Measurements from ENCODE around the gene NKX6-2. TPM values are rescaled to one million over a fixed set of nuclear protein-coding genes. Genes with fewer than 3 reads are reported as not detected.

The NKX6-2 gene
- total and polyA plus RNA-seq, 4 donors, result 0.07 to 7.1 TPM; not detected in 2

DNA sequence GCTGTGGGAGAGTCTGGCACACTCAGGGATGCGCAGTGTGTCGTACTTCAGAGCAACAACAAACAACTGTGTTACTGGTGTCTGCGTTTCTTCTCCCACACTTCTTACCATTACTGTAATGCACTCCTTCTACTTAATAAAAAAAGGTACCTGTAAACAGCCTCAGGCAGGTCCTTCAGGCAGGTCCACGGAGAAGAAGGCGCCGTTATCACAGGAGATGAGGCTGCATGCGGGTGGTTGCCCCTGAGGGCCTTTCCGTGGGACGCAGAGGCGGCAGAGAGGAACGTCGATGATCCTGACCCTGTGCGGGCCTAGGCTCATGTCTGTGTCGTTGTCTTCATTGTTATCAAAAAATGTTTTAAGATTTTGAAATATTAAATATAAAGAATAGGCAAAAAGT lies 29.4 kb downstream of the NKX6-2 start:
- no peaks in the 10 kb centered on the region for H3K27me3 ChIP-seq (ENCODE audit: control insufficient read depth in 4 of 4, insufficient read depth in 4 of 4, low read length in 3 of 4)
- DNase-seq (ENCODE audit: low spot score), result no peak
- peaks cover 0 to 38% (median 7%) of the 10 kb centered on the region in 4 donors for H3K36me3 ChIP-seq (ENCODE audit: control insufficient read depth in 4 of 4, insufficient read depth in 3 of 4, low read depth in 1 of 4, low read length in 3 of 4)
- no peaks in the 10 kb centered on the region for H3K4me1 ChIP-seq (ENCODE audit: control insufficient read depth in 4 of 4, insufficient read depth in 4 of 4, low read length in 3 of 4)
- no peak overlapping the region for H3K4me3 ChIP-seq (ENCODE audit: low read depth in 1 of 3, low read length in 3 of 3)
- TF ChIP-seq, protein P1, sequence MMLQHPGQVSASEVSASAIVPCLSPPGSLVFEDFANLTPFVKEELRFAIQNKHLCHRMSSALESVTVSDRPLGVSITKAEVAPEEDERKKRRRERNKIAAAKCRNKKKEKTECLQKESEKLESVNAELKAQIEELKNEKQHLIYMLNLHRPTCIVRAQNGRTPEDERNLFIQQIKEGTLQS (IDR thresholded peaks at IDR 0.05), result no peak
- no peak for TF ChIP-seq GABPA (IDR thresholded peaks at IDR 0.05 in 1 of 2, conservative IDR thresholded peaks at IDR 0.05 in 1 of 2)
- no peak for TF ChIP-seq RXRA (IDR thresholded peaks at IDR 0.05)
- no peak for TF ChIP-seq TAF1 (conservative IDR thresholded peaks at IDR 0.05)
- no peak for TF ChIP-seq HNF4G (IDR thresholded peaks at IDR 0.05)
- no peak for TF ChIP-seq FOXA2 (IDR thresholded peaks at IDR 0.05)
- no peak for TF ChIP-seq JUND (IDR thresholded peaks at IDR 0.05)
- 97% methylated on average over 14 of the region's 14 CpGs for WGBS
- no peak overlapping the region for H3K27ac ChIP-seq (ENCODE audit: low read depth in 1 of 2, low read length in 2 of 2)
- no peak overlapping the region for H3K9ac ChIP-seq (ENCODE audit: low read depth in 1 of 2, low read length in 2 of 2)
- no peaks in the 10 kb centered on the region for H3K9me3 ChIP-seq (ENCODE audit: control insufficient read depth in 4 of 4, low read length in 3 of 4)

DNA sequence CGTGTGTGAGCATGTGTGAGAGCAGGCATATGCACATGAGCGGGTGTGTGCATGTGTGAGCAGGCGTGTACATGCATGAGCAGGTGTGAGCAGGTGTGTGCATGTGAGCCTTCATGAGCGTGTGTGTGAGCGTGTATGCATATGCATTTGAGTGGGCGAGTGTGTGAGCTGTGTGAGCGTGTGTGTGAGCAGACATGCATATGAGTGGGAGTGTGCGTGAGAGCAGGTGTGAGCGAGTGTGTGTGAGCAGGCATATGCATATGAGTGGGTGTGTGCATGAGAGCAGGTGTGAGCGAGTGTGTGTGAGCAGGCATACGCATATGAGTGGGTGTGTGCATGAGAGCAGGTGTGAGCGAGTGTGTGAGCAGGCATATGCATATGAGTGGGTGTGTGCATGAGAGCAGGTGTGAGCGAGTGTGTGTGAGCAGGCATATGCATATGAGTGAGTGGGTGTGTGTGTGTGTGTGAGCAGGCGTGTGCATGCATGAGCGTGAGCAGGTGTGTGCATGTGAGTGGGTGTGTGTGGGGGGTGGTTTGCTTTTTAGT lies 30.7 kb downstream of the NKX6-2 start:
- peaks cover 2 to 44% (median 7%) of the 10 kb centered on the region in 4 donors for H3K36me3 ChIP-seq (ENCODE audit: control insufficient read depth in 4 of 4, insufficient read depth in 3 of 4, low read depth in 1 of 4, low read length in 3 of 4)
- H3K4me1 ChIP-seq (ENCODE audit: control insufficient read depth in 4 of 4, insufficient read depth in 4 of 4, low read length in 3 of 4), result no peaks in the 10 kb centered on the region
- H3K27me3 ChIP-seq (ENCODE audit: control insufficient read depth in 4 of 4, insufficient read depth in 4 of 4, low read length in 3 of 4), result no peaks in the 10 kb centered on the region
- 97% methylated on average over 15 of the region's 15 CpGs for WGBS
- no peak overlapping the region for H3K4me3 ChIP-seq (ENCODE audit: low read depth in 1 of 3, low read length in 3 of 3)
- no peak overlapping the region for H3K9ac ChIP-seq (ENCODE audit: low read depth in 1 of 2, low read length in 2 of 2)
- H3K27ac ChIP-seq (ENCODE audit: low read depth in 1 of 2, low read length in 2 of 2), result no peak overlapping the region
- no peak for TF ChIP-seq RAD21 (IDR thresholded peaks at IDR 0.05)
- TF ChIP-seq HNF4A (conservative IDR thresholded peaks at IDR 0.05), result no peak
- no peak for TF ChIP-seq SP1 (IDR thresholded peaks at IDR 0.05)
- TF ChIP-seq, protein P2, sequence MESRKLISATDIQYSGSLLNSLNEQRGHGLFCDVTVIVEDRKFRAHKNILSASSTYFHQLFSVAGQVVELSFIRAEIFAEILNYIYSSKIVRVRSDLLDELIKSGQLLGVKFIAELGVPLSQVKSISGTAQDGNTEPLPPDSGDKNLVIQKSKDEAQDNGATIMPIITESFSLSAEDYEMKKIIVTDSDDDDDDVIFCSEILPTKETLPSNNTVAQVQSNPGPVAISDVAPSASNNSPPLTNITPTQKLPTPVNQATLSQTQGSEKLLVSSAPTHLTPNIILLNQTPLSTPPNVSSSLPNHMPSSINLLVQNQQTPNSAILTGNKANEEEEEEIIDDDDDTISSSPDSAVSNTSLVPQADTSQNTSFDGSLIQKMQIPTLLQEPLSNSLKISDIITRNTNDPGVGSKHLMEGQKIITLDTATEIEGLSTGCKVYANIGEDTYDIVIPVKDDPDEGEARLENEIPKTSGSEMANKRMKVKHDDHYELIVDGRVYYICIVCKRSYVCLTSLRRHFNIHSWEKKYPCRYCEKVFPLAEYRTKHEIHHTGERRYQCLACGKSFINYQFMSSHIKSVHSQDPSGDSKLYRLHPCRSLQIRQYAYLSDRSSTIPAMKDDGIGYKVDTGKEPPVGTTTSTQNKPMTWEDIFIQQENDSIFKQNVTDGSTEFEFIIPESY (IDR thresholded peaks at IDR 0.05), result no peak
- no peak for DNase-seq (ENCODE audit: low spot score)
- H3K9me3 ChIP-seq (ENCODE audit: control insufficient read depth in 4 of 4, low read length in 3 of 4), result no peaks in the 10 kb centered on the region

DNA sequence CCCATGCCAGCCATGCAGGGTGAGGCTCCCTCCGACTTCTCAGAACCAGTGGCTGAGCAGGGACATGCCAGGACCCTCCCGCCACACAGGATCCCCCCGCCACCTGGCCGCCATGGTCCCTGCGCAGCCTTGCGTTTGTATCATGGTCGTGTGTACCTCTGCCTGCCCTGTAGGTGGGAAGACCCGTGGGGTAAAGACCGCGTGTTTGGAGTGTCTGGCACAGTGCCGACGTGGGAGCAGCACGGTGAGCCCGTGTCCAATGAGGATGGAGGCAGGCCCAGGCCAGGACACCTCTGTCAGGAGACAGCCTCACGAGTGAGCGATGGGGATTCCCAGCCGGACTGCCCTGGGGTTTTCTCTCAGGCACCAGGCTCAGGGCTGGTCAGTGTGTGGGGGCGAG lies 31.9 kb downstream of the NKX6-2 start:
- Histone ChIP-seq H3K27me3 (ENCODE audit: control insufficient read depth in 4 of 4, insufficient read depth in 4 of 4, low read length in 3 of 4) (no peaks in the 10 kb centered on the region), H3K9me3 (ENCODE audit: control insufficient read depth in 4 of 4, low read length in 3 of 4) (no peaks in the 10 kb centered on the region), H3K4me1 (ENCODE audit: control insufficient read depth in 4 of 4, insufficient read depth in 4 of 4, low read length in 3 of 4) (no peaks in the 10 kb centered on the region), H3K36me3 (ENCODE audit: control insufficient read depth in 4 of 4, insufficient read depth in 3 of 4, low read depth in 1 of 4, low read length in 3 of 4) (peaks cover 5 to 49% (median 10%) of the 10 kb centered on the region in 4 donors), H3K27ac (ENCODE audit: low read depth in 1 of 2, low read length in 2 of 2) (no peak overlapping the region), H3K9ac (ENCODE audit: low read depth in 1 of 2, low read length in 2 of 2) (no peak overlapping the region), H3K4me3 (ENCODE audit: low read depth in 1 of 3, low read length in 3 of 3) (no peak overlapping the region)
- no peak for DNase-seq (ENCODE audit: low spot score)
- TF ChIP-seq GABPA (IDR thresholded peaks at IDR 0.05 in 1 of 2, conservative IDR thresholded peaks at IDR 0.05 in 1 of 2) (no peak), RXRA (IDR thresholded peaks at IDR 0.05) (no peak), HNF4A (conservative IDR thresholded peaks at IDR 0.05) (no peak), FOXA2 (IDR thresholded peaks at IDR 0.05) (no peak), FOXA1 (IDR thresholded peaks at IDR 0.05) (no peak), TAF1 (conservative IDR thresholded peaks at IDR 0.05) (no peak)
- TF ChIP-seq, protein P3, sequence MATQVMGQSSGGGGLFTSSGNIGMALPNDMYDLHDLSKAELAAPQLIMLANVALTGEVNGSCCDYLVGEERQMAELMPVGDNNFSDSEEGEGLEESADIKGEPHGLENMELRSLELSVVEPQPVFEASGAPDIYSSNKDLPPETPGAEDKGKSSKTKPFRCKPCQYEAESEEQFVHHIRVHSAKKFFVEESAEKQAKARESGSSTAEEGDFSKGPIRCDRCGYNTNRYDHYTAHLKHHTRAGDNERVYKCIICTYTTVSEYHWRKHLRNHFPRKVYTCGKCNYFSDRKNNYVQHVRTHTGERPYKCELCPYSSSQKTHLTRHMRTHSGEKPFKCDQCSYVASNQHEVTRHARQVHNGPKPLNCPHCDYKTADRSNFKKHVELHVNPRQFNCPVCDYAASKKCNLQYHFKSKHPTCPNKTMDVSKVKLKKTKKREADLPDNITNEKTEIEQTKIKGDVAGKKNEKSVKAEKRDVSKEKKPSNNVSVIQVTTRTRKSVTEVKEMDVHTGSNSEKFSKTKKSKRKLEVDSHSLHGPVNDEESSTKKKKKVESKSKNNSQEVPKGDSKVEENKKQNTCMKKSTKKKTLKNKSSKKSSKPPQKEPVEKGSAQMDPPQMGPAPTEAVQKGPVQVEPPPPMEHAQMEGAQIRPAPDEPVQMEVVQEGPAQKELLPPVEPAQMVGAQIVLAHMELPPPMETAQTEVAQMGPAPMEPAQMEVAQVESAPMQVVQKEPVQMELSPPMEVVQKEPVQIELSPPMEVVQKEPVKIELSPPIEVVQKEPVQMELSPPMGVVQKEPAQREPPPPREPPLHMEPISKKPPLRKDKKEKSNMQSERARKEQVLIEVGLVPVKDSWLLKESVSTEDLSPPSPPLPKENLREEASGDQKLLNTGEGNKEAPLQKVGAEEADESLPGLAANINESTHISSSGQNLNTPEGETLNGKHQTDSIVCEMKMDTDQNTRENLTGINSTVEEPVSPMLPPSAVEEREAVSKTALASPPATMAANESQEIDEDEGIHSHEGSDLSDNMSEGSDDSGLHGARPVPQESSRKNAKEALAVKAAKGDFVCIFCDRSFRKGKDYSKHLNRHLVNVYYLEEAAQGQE (IDR thresholded peaks at IDR 0.05), result no peak
- TF ChIP-seq, protein P4, sequence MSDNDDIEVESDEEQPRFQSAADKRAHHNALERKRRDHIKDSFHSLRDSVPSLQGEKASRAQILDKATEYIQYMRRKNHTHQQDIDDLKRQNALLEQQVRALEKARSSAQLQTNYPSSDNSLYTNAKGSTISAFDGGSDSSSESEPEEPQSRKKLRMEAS (IDR thresholded peaks at IDR 0.05), result no peak
- 96% methylated on average over 18 of the region's 18 CpGs for WGBS
